Suprapubic skin (tissue), 4 donors: ENCODE data around the gene ZFYVE28.

Experiments
- CTCF ChIP-seq, 2 donors: fragments of 200-600 bp in 1 of 2; fragments of 450-650 bp in 1 of 2; sonication (generic) in 1 of 2; IDR thresholded peaks; one replicate each; pipeline ENCODE4 v1.5.1; 2016 to 2019; ENCODE audit warnings: antibody characterized with exemption in 2 of 2, mild to moderate bottlenecking in 1 of 2, moderate library complexity in 1 of 2
- EP300 ChIP-seq: sonication (generic); formaldehyde crosslinking; IDR thresholded peaks from one replicate; pipeline ENCODE4 v1.6.1; 2017; ENCODE audit warnings: antibody characterized with exemption
- POLR2A ChIP-seq, 2 donors: fragments of 450-650 bp; IDR thresholded peaks; one replicate each; pipeline ENCODE4 v1.6.1; 2017; ENCODE audit warnings: antibody characterized with exemption in 2 of 2, mild to moderate bottlenecking in 2 of 2, moderate library complexity in 2 of 2
- POLR2AphosphoS5 ChIP-seq, 3 donors: sonication (generic); formaldehyde crosslinking; IDR thresholded peaks; one replicate each; pipeline ENCODE4 v1.6.1; 2017; ENCODE audit warnings: antibody characterized with exemption in 3 of 3

DNA sequence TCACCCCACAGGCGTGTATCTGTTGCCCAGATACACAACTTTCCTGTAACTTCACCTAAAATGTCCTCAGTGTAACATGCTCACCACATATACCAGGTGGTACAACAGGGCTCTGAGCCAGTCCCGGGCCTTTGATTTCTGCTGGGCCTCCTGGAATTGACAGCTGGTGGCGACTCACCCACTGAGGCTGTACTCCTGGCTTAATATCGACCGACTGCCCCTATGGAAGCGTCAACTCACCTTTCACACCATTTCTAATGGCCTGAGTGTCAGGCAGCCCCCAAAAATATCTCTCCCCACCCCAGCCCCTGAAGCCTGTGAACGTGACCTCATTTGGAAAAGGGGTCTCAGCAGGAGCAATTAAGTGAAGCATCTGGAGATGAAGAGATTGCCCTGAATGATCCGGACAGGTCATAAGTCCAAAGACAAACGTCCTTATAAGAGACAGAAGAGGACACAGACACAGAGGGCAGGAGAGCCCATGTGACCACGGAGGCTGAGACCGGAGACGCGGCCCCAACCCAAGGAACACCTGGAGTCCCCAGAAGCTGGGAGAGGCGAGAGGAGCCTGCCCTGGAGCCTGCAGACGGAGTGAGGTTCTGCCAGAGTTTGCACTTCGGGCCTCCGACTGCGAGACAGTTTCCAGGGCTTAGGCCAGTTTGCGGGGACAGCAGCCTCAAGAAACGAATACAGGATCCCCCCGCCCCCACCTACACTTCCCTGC is 144.0 kb downstream of the ZFYVE28 start:
- TF ChIP-seq POLR2A (IDR thresholded peaks at IDR 0.05) (no peak), CTCF (IDR thresholded peaks at IDR 0.05) (no peak), EP300 (no peak), POLR2AphosphoS5 (IDR thresholded peaks at IDR 0.05) (no peak)
